Pulmonary artery endothelial cell (primary cell): ENCODE data around the gene RNF225. TPM values are rescaled to one million over a fixed set of nuclear protein-coding genes. Genes with fewer than 3 reads are reported as not detected.
"Not testable (repeated sequence)": the region's sequence is repeated elsewhere in the genome, so short reads cannot be mapped to it uniquely, and the experiment has no call there.

Source experiments
- DNase-seq: peaks from one replicate; pipeline ENCODE4 v3.0.0-alpha.2; 2011; ENCODE audit warnings: low read depth, low spot score
- total RNA-seq: library from RNA; depleted of rRNA; stranded (reverse); fragments of >200 nt; gene quantifications from 2 replicates; pipeline ENCODE4 v1.2.3, GENCODE V29; 2014

Gene RNF225
- 0.18 TPM in 1 of 2 replicates, not detected in the other for total RNA-seq

- DNase-seq, result no peak
These were observed at the start of gene RNF225 for GRCh38 chr19:58395220-58395978. TSS of gene RNF225 (plus strand) at chr19:58395656. CDS start at chr19:58396090, 434 bp downstream.

- no peak for DNase-seq
These were observed 48.2 kb upstream of the RNF225 start for GRCh38 chr19:58346961-58347929.

- not testable (repeated sequence) for DNase-seq
These were observed 47.4 kb upstream of the RNF225 start for GRCh38 chr19:58348080-58348479.

GRCh38 chr19:58349590-58349989 lies 45.9 kb upstream of the RNF225 start:
- no peak for DNase-seq

- DNase-seq, result no peak
These were observed 45.2 kb upstream of the RNF225 start for GRCh38 chr19:58350001-58350861.

- no peak for DNase-seq
These were observed 44.4 kb upstream of the RNF225 start for GRCh38 chr19:58350871-58351557.

GRCh38 chr19:58351558-58351878 lies 43.9 kb upstream of the RNF225 start:
- no peak for DNase-seq

- DNase-seq, result no peak
These were observed 43.3 kb upstream of the RNF225 start for GRCh38 chr19:58351990-58352755.

- no peak for DNase-seq
These were observed 42.4 kb upstream of the RNF225 start, which contains the start of gene A1BG for GRCh38 chr19:58352760-58353671. TSS of gene A1BG (minus strand) at chr19:58353492. CDS start at chr19:58353437, 55 bp downstream.

GRCh38 chr19:58353717-58354477 lies 41.6 kb upstream of the RNF225 start:
- no peak for DNase-seq

- no peak for DNase-seq
These were observed 40.9 kb upstream of the RNF225 start for GRCh38 chr19:58354478-58355030.

- no peak for DNase-seq
These were observed 40.1 kb upstream of the RNF225 start for GRCh38 chr19:58355215-58355796.

GRCh38 chr19:58355908-58356765 lies 39.3 kb upstream of the RNF225 start:
- no peak for DNase-seq

- DNase-seq, result no peak
These were observed 38.5 kb upstream of the RNF225 start for GRCh38 chr19:58356766-58357480.

GRCh38 chr19:58357481-58358145 lies 37.8 kb upstream of the RNF225 start:
- DNase-seq, result no peak
